Stimulated activated CD4-positive, alpha-beta T cell treated with anti-CD3 and anti-CD28 coated beads, TNF-alpha, amount 100 ng/mL, for 24 hours (primary cell): ENCODE data around the gene DYTN.
"Not testable (repeated sequence)": the region's sequence is repeated elsewhere in the genome, so short reads cannot be mapped to it uniquely, and the experiment has no call there.

Source experiments
- DNase-seq, 3 experiments: peaks; one replicate each; pipeline ENCODE4 v3.0.0-alpha.2; 2020; ENCODE audit warnings: low read depth in 3 of 3

Gene DYTN, protein sequence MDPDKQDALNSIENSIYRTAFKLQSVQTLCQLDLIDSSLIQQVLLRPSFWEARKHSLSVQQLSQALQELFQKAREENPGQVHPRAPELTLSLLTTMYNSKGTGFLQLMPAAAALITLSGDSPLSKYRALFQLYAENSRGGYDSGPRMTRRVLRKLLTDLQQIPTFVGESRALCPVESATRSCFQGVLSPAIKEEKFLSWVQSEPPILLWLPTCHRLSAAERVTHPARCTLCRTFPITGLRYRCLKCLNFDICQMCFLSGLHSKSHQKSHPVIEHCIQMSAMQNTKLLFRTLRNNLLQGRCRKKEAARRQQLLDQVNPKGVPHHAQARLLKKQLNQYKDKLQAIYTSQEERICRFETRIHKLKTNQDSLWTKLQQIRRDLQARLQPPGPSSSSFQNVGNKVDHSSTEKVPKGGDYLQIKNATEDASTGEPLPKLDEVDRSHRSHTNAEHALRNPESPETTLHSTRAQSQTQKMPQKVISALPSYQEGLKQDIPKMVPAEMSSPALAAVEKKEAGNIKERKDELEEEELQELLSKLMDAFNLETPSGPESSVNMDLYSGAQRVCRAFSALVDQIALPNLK

DNA sequence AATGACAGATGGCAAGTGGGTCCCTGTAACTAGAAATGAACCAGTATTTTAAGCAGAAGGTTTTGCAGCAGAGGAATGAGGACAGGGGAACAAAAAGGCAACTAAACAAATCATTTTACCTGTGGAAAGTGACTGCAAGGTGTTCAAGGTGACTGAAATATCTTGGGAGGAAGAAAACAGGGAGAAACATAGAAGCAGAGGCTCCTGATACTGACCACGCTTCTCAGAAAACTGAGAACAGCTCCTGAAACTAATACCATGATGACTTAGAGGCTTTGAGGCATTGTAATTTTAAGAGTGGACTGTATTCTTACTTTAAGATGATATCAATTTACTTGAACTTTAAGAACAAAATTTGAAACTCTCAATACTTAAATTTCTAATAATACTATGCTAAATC, at the start of gene DYTN:
TSS of gene DYTN (minus strand) at position 101 of the 400 bp plus-strand sequence. CDS start 117 bp downstream, outside the sequence.
- DNase-seq = no peak

GRCh38 chr2:206766057-206766930, 48.1 kb upstream of the DYTN start:
- no peak for DNase-seq

DNA sequence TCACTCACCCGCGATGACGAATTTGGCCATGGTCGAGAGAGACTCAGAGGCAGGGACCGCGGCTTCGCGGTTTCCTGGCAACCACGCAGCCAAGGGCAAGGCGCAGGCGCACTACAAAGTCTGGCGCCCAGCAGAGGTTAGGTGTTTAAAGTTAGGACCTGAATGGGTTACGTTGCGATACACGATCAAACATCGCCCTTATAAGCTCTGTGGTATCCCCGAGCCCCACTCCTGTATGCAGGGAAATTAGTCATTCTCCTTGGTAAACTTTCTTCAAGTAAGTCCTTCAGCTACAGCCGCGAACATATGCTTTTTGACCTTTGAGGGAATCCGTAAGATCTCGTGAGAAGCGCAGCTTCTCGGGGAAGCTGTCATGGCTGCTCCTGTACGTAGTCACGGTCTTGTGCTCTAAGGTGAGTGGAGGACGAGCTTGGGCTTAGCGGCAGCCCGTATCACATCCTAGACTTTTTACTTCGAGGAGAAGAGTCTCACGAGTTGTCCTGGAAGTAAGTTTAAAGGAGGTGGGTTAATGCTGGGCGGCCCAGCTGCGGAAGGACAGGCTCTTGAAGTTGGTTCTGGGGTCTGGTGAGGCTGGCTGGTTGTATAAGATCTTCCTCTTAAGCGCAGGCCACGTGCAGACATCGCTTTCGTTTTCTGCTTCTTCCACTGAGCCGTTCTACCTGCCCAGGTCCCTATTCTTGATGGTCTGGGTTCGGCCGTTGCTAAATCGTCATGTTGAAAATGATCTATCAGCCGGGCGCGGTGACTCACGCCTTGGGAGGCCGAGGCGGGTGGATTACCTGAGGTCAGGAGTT, 47.3 kb upstream of the DYTN start, which contains the start of the genes FASTKD2 and MDH1B:
TSS of gene FASTKD2 (plus strand) at position 365 of the 815 bp plus-strand sequence. CDS start 1,088 bp downstream, outside the sequence.
TSS of gene MDH1B (minus strand) at position 87 of the 815 bp plus-strand sequence. CDS start at position 30, 57 bp downstream.
- DNase-seq = peak; percentile 64 to 85 (median 74)

DNA sequence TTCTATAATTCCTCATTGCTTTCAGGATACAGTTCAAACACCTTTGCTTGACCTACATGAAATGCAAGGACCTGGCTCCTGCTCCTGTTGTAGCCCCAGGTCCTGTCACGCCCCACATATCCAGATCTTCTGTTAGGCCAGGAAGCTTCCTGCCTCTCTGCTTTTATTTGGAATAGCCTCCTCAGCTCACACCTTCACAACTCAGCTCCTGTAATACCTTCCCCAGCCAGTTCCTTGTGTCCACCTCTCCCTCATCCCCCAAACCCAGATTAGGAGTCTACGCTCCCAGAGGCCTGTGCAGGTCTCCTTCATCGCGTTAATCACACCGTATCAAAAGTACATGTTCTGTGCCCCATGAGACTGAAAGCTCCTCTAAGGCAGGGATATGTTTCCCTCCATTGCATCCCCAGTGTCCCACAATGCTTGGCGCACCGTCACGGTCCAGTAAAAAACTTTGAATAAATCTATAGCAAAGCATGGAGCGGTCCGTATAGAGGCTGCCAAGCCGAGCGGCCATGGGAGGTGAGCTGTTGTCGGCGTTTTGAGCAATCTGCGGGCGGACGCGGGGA, 46.6 kb upstream of the DYTN start:
- DNase-seq = peak in 1 of 3 experiments; percentile 0

- no peak for DNase-seq
Observed at GRCh38 chr2:206756816-206757215, 38.6 kb upstream of the DYTN start.

GRCh38 chr2:206740800-206741199, 22.6 kb upstream of the DYTN start:
- no peak for DNase-seq

DNA sequence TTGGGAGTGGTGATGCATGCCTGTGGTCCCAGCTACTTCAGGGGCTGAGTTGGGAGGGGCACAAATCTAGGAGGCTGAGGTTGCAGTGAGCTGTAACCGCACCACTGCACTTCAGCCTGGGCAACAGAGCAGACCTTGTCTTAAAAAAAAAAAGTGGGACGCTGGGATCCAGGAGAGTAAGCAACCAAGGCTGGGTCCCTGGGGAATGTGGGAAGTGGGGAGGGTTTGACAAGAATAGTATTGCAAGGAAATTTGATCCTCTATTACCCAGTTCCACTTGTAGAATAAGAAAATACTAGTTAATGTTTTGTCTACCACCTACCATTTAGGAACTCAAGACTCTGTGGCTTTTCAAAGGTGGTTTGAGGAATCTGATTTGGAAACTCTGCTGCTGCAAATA, 21.1 kb upstream of the DYTN start:
- no peak for DNase-seq

GRCh38 chr2:206736935-206737334, 18.7 kb upstream of the DYTN start:
- peak in 1 of 3 experiments; percentile 0 for DNase-seq

GRCh38 chr2:206733341-206733740, 15.1 kb upstream of the DYTN start:
- no peak for DNase-seq

DNA sequence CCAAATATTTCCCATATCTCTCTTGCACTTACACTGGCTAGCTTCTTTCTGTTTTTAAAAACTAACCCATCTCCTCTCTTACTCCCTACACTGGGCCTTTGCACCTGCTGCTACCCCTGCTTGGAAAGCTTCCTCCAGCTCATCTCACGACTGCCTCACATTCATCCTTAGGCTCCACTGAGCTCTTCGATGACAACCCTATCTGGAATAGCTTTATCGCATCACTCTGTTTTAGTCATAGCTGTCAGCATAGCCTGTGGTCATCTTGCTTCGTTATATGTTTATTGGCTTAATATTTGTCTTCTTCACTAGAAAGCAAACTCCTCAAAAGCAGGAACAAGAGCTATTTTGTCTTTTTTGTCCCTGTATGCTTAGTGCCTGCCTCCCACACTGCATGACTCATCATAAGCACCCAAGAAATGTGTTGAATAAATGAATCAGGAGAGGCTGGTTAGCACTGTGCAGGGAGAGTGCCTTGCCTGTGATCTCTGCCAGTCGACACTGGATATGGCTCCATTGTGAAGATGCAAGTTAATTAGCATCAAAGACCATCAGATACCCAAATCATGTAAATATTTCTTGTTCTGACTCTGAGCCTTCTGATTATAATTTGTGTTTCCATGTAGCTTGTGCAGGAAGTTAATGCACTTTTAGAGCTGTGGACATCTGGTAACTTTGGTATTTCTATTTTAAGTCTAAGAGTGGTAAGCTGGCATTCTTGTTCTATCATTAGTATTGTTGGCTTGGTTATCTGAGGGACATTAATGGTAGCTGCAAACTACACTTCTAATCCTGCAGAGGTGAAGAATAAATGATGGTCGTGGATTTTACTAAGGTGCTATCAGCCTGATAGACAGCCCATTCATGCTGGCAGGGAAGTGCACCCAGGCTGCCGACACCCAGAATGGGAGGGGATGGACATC, 10.3 kb upstream of the DYTN start:
- DNase-seq = no peak

DNA sequence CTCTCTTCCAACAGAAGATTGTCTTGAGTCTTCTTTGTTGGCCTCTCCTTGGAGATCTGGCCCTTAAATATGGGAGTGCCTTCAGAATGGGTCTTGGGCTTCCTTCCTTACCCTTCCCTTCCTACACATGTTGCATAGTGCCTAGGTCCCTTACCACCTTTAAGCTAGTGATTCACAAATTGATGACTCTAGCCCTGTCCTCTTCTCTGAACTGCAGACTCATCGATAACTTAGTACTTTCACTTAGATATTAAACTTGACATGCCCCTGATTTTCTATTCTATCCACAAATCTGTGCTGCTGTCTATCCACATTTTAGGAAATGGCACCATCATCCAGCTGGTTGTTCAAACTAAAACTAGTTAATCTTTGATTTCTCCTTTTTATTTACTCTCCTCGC, 9.1 kb upstream of the DYTN start:
- DNase-seq = no peak

DNA sequence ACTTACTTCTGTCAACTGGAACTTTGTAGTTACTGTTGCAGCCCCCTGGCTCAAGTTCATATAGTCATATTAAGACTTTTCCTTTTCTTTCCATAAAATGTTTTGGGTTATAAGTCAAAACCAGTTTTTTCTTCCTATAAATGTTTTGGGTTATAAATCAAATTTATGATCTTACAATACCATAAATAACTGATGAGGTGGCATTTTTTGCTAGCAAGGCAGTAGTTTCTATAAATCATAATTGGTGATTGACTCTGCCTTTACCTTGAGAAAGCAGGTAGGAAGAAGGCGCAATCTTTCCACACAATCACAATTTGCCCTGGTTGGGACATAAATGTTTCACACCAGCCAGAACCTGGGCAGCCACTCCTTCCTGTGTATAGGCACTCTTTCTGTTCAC, 5.1 kb upstream of the DYTN start:
- no peak for DNase-seq

DNA sequence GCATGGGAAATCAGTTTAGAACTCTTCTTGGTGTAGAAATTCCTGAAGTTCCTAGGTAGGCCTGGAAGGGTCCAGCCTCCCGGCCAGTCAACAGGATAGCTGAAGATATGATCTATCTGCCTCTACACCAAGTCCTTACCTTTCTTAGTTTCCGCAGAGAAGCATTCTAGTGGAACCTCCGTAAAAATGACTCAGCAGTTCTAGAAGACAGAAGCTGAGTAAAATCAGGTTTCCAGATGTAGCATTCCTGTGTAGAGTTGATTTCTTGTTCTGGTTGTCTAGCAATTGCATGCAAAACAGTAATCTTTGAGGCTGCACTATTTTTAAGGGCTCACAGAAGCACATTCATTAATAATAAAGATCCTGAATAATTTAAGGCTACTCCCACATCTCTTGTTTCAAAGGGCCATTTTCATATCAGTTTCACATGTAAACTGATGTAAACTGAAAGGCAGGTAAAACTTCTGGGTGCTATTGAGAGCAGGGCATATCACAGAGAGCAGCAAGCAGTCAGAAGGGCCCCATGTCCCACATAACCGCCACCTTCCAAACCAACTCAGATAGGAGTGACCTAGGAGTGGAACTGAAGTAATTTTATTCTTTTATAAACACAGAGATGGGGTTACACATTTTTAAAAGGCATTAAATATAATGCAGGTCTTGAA, 3.2 kb upstream of the DYTN start:
- no peak for DNase-seq

GRCh38 chr2:206716623-206717022, 1.6 kb downstream of the DYTN start:
- no peak for DNase-seq

- not testable (repeated sequence) for DNase-seq
Observed at GRCh38 chr2:206715183-206715582, 3.0 kb downstream of the DYTN start.

DNA sequence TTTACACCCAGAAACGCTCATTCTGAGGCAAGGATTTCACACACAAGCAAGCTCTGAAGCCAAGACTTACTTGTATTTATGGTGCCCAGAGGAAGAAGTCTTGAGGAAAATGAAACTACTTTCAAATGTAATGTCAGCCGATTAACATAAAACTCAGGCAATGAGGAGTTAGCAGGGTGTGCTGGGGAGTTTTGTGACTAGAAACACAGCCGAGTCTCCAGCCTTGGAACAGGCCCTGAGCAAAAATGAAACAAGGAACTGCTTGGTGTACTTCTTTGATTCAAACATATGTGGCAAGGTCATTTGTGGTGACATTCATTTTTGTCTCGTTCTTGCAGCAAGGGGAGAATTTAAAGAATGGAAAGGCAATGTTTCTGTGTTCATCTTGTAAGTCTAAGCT, 4.5 kb downstream of the DYTN start:
- no peak for DNase-seq

DNA sequence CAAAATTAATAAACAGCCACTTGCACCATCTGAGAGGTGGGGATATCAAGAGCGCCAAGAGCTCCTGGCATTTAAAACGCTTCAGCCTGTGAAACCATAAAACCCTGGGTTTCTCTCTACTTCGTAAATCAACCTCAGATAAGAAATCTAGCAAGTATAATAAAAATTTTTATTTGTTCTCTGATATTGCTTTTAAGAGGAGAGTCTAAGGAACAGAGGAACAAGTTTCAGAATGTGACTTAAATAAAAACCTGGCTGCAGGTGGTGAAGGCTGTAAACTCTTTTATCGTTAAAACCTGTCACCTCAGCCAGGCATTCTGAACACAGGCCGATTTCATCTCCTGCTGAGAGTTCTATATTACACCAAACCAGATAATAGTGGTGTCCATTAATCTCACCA, 9.9 kb downstream of the DYTN start:
- DNase-seq = no peak

DNA sequence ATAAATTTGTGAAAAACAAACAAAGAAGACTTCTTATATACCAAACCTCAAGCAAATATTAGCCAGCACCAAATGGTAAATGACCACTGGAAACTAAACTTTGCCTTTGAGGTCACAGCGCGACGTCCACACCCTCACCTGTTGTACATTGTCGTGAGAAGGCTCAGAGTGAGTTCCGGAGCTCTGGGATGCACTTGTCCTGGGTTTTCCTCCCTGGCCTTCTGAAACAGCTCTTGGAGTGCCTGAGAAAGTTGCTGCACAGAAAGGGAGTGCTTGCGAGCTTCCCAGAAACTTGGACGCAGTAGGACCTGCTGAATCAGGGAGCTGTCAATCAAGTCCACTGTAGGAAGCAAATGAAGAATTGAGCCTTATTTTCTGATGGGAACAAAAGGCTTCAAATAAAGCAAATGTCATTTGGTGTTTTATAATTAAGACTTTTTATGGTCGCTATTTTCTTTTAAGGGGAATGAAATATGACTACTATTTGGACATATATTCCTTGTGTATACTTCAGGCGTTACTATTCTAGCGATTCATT, 11.0 kb downstream of the DYTN start:
- no peak for DNase-seq
